Measurements from ENCODE around the gene NTMT1. TPM values are rescaled to one million over a fixed set of nuclear protein-coding genes. Genes with fewer than 3 reads are reported as not detected.

Gene NTMT1
- total RNA-seq, 1 donor from 2014 or later, result 13.5 TPM

GRCh38 chr9:129678844-129679243 lies 52.9 kb downstream of the NTMT1 start:
- no peak for DNase-seq (ENCODE audit: low spot score)

GRCh38 chr9:129679537-129679936 lies 53.6 kb downstream of the NTMT1 start:
- DNase-seq (ENCODE audit: low spot score), result no peak

GRCh38 chr9:129681924-129682323 lies 56.0 kb downstream of the NTMT1 start:
- DNase-seq (ENCODE audit: low spot score), result no peak

GRCh38 chr9:129682381-129682780 lies 56.4 kb downstream of the NTMT1 start:
- DNase-seq (ENCODE audit: low spot score), result no peak

- DNase-seq (ENCODE audit: low spot score), result no peak
Observed at GRCh38 chr9:129685220-129685932, 59.4 kb downstream of the NTMT1 start.

Other genes starting within 250 kb of the NTMT1 start
- gene C9orf50, start 5.1 kb upstream of the NTMT1 start, total RNA-seq (ENCODE audit: insufficient read depth, low replicate concordance), result 1.2 TPM
- 1.7 TPM for gene ASB6, start 16.0 kb downstream of the NTMT1 start, total RNA-seq (ENCODE audit: insufficient read depth, low replicate concordance)
- gene PRRX2, start 39.5 kb downstream of the NTMT1 start, total RNA-seq (ENCODE audit: insufficient read depth, low replicate concordance), result 10.4 TPM
- 50.8 TPM for gene PTGES, start 126.9 kb downstream of the NTMT1 start, total RNA-seq (ENCODE audit: insufficient read depth, low replicate concordance)
- gene TOR1B, start 177.0 kb downstream of the NTMT1 start, total RNA-seq (ENCODE audit: insufficient read depth, low replicate concordance), result 29.4 TPM
- gene TOR1A, start 198.0 kb downstream of the NTMT1 start, total RNA-seq (ENCODE audit: insufficient read depth, low replicate concordance), result 13.0 TPM
- gene C9orf78, start 209.1 kb downstream of the NTMT1 start, total RNA-seq (ENCODE audit: insufficient read depth, low replicate concordance), result 49.1 TPM
- 27.2 TPM for gene USP20, start 209.3 kb downstream of the NTMT1 start, total RNA-seq (ENCODE audit: insufficient read depth, low replicate concordance)